Spleen (tissue), 13 donors: ENCODE results near the gene GABRA5. TPM values are rescaled to one million over a fixed set of nuclear protein-coding genes. Genes with fewer than 3 reads are reported as not detected.
"Not testable (repeated sequence)": the region's sequence is repeated elsewhere in the genome, so short reads cannot be mapped to it uniquely, and the experiment has no call there.

Experiments
- DNase-seq: peaks from one replicate; pipeline ENCODE4 v3.0.0-alpha.2; 2020
- H3K27ac ChIP-seq, 8 donors: fragments of 200-600 bp; sonication (generic) in 7 of 8; 1 replicate in 4 of 8; 2 replicates in 4 of 8; pipeline versions ENCODE4 v1.5.0 to v1.8.0; 2016 to 2021; ENCODE audit warnings: inconsistent platforms in 4 of 8, mild to moderate bottlenecking in 4 of 8, moderate library complexity in 1 of 8
- H3K27me3 ChIP-seq, 7 donors: fragments of 200-600 bp; sonication (generic) in 6 of 7; replicated peaks in 1 of 7; 1 replicate in 4 of 7; 2 replicates in 3 of 7; pipeline versions ENCODE4 v1.5.0 to v1.8.0; 2016 to 2021; ENCODE audit warnings: inconsistent platforms in 3 of 7, mild to moderate bottlenecking in 1 of 7
- H3K36me3 ChIP-seq, 6 donors: fragments of 200-600 bp; sonication (generic) in 5 of 6; 1 replicate in 4 of 6; 2 replicates in 2 of 6; pipeline versions ENCODE4 v1.5.0 to v1.8.0; 2016 to 2021; ENCODE audit warnings: inconsistent platforms in 2 of 6
- H3K4me1 ChIP-seq, 6 donors: fragments of 200-600 bp; sonication (generic) in 5 of 6; 1 replicate in 3 of 6; 2 replicates in 3 of 6; pipeline versions ENCODE4 v1.5.0 to v1.8.0; 2016 to 2021; ENCODE audit warnings: inconsistent platforms in 3 of 6
- H3K4me3 ChIP-seq, 8 donors: fragments of 200-600 bp; sonication (generic) in 7 of 8; 1 replicate in 4 of 8; 2 replicates in 4 of 8; pipeline versions ENCODE4 v1.5.0 to v1.8.0; 2016 to 2021; ENCODE audit warnings: inconsistent platforms in 4 of 8, mild to moderate bottlenecking in 4 of 8, moderate library complexity in 2 of 8
- H3K9me3 ChIP-seq, 8 donors: fragments of 200-600 bp; sonication (generic) in 7 of 8; 1 replicate in 4 of 8; 2 replicates in 4 of 8; pipeline versions ENCODE4 v1.5.0 to v1.8.0; 2016 to 2021; ENCODE audit warnings: inconsistent platforms in 4 of 8
- CTCF ChIP-seq, 11 experiments: fragments of 200-600 bp in 7 of 11; fragments of 450-650 bp in 4 of 11; sonication (generic) in 4 of 11; IDR thresholded peaks in 8 of 11; conservative IDR thresholded peaks in 3 of 11; 1 replicate in 7 of 11; 2 replicates in 4 of 11; pipeline versions ENCODE4 v1.4.0 to v1.8.0; 2016 to 2021; ENCODE audit warnings: antibody characterized with exemption in 11 of 11, inconsistent platforms in 4 of 11, mild to moderate bottlenecking in 1 of 11
- POLR2A ChIP-seq, 3 donors: fragments of 450-650 bp; IDR thresholded peaks; one replicate each; pipeline ENCODE4 v1.5.1; 2017; ENCODE audit warnings: antibody characterized with exemption in 3 of 3, mild to moderate bottlenecking in 1 of 3
- POLR2AphosphoS5 ChIP-seq, 3 donors: sonication (generic); formaldehyde crosslinking; IDR thresholded peaks; one replicate each; pipeline ENCODE4 v1.5.1; 2017; ENCODE audit warnings: antibody characterized with exemption in 3 of 3
- WGBS, 5 donors: extraction: QIAGEN DNeasy Blood & Tissue Kit in 3 of 5; methylation state at CpG; one replicate each; pipeline versions ENCODE4 v1.1.5 to v1.1.7; 2013 to 2018; 5-methylcytosine and 5-hydroxymethylcytosine counted together
- intact Hi-C: fragments of 100-400 bp; cut with DNase I; formaldehyde crosslinking; loops from one replicate; pipeline ENCODE4 v1.15.0; 2023; ENCODE audit warnings: low total_unique reads
- long read RNA-seq, 2 donors: transcript quantifications; one replicate each; lab custom pipeline, GENCODE V29; 2026
- polyA plus RNA-seq, 3 donors: library from polyadenylated mRNA; stranded (reverse); fragments of 200-250 nt; gene quantifications; one replicate each; pipeline ENCODE4 v1.2.1, GENCODE V29; 2013
- total RNA-seq, 7 donors: library from RNA; depleted of rRNA in 3 of 7; stranded (reverse); fragments of >200 nt in 3 of 7; fragmentation: NEBNext Ultra II Directional in 4 of 7; extraction: Animal tissue kit (Norgen Biotek cat#: 25700) in 4 of 7; gene quantifications; one replicate each; pipeline versions ENCODE4 v1.1.0 to v1.2.1, GENCODE V29; 2016 to 2021
- donor health status: healthy with polysubstance abuse.
- donor health status: DM: no; HTN: no; CAD: no; lungs with moderate emphysema.
- donor health status: DM: no; HTN: no; CAD: no.
- donor health status: Bipolar disorder and iron deficiency.
- donor health status: healthy.
- donor health status: DM: no; HTN: no; CAD: no.
- donor health status: DM: yes; HTN: yes; CAD: no.

Gene GABRA5
- total RNA-seq (under 1 TPM in 1 of 7 donors, not detected in 6; 0.85 TPM), polyA plus RNA-seq (under 1 TPM in 2 of 3 donors, not detected in 1; 0.02 to 0.04 TPM)
- long read RNA-seq, donor 1, partial matches to known transcripts, result 0 of 1 reads
- long read RNA-seq, donor 1, other reads (novel, unspliced or antisense), result 0 of 1 reads
- long read RNA-seq, donor 2, result 0 reads

- DNase-seq, result no peak
- H3K4me3 ChIP-seq, result peak within 1 kb of the TSS in 2 of 8 donors; percentile 10 to 44
- WGBS, 5 donors, result 7 to 21% (median 9%) methylated on average over 18 to 63 of the region's 63 CpGs
- peaks cover 0 to 3% (median 0%) of the 10 kb centered on the region in 8 donors for H3K9me3 ChIP-seq
- intact Hi-C loops, result loop anchor here (10.0 kb wide), 1 partner anchor 1352 kb away; no protein-coding TSS in a partner anchor
- H3K27me3 ChIP-seq, result peaks cover 0 to 55% (median 31%) of the 10 kb centered on the region in 7 donors
- no peaks in the 10 kb centered on the region for H3K36me3 ChIP-seq
- peaks cover 0 to 11% (median 5%) of the 10 kb centered on the region in 6 donors for H3K4me1 ChIP-seq
- H3K27ac ChIP-seq, result no peak within 1 kb of the TSS
- peak in 1 of 11 experiments; percentile 26 for TF ChIP-seq CTCF (IDR thresholded peaks at IDR 0.05 in 8 of 11, conservative IDR thresholded peaks at IDR 0.05 in 3 of 11)
- TF ChIP-seq POLR2AphosphoS5 (IDR thresholded peaks at IDR 0.05), result no peak
- no peak for TF ChIP-seq POLR2A (IDR thresholded peaks at IDR 0.05)
Measured at GRCh38 chr15:26866298-26867199, at the start of gene GABRA5. GABRA5 (plus strand) TSS chr15:26867062; CDS start chr15:26869249, 2,187 bp downstream.

- intact Hi-C loops, H3K27ac ChIP-seq, DNase-seq, H3K4me1 ChIP-seq, H3K36me3 ChIP-seq, H3K27me3 ChIP-seq: not testable (repeated sequence)
- Histone ChIP-seq H3K4me3 (peak overlapping the region in 1 of 8 donors; percentile 5), H3K9me3 (peaks cover 0 to 43% (median 17%) of the 10 kb centered on the region in 8 donors)
- 51 to 97% (median 95%) methylated on average over 11 to 36 of the region's 36 CpGs for WGBS, 5 donors
Measured at GRCh38 chr15:26831191-26831590, 35.7 kb upstream of the GABRA5 start.

GRCh38 chr15:26831951-26832350, 34.9 kb upstream of the GABRA5 start:
- intact Hi-C loops, result no loop called here

More at GRCh38 chr15:26831951-26832350, 34.9 kb upstream of the GABRA5 start:
- DNase-seq, result no peak
- Histone ChIP-seq H3K36me3 (no peaks in the 10 kb centered on the region), H3K9me3 (peaks cover 0 to 51% (median 24%) of the 10 kb centered on the region in 8 donors), H3K27ac (no peak overlapping the region), H3K27me3 (no peaks in the 10 kb centered on the region), H3K4me3 (no peak overlapping the region), H3K4me1 (no peaks in the 10 kb centered on the region)
- TF ChIP-seq POLR2A (IDR thresholded peaks at IDR 0.05) (no peak), CTCF (IDR thresholded peaks at IDR 0.05 in 8 of 11, conservative IDR thresholded peaks at IDR 0.05 in 3 of 11) (no peak), POLR2AphosphoS5 (IDR thresholded peaks at IDR 0.05) (no peak)
- WGBS, 5 donors, result 71 to 94% (median 91%) methylated on average over 7 of the region's 7 CpGs
